GM21576 (cell line): ENCODE measurements around the gene CCL14.
"Not testable (repeated sequence)": the region's sequence is repeated elsewhere in the genome, so short reads cannot be mapped to it uniquely, and the experiment has no call there.

Source experiments
- ATAC-seq: cut with Tn5 transposase; IDR thresholded peaks from one replicate; pipeline ENCODE4 v1.9.1; 2021; ENCODE audit warnings: mild to moderate bottlenecking, moderate library complexity; ENCODE audit not compliant: unreplicated experiment

Gene CCL14

GRCh38 chr17:35986643-35987042 lies at the start of gene CCL14:
TSS of gene CCL14 (minus strand) at chr17:35986729. CDS start at chr17:35986649, 80 bp downstream.
- no peak for ATAC-seq

- ATAC-seq: no peak
Observed at GRCh38 chr17:36036235-36036634, 49.7 kb upstream of the CCL14 start.

DNA sequence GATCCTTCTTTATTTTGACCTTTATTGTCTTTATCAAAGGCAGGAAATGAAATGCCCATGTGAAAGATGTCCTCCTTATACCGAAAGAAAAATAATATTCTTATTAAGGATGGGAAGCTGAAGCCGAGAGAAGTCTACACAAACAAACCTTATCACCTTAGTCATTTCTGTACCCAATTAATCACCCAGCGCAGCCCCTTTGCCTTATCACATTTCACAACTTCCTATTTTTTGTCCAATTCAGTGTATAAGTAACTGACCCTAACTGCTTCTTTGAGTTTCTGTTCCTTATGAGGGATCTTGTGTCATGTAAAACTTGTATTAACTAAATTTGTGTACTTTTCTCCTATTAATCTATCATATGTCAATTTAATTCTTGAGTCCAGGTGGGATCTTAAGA lies 47.6 kb upstream of the CCL14 start:
- no peak for ATAC-seq

GRCh38 chr17:36030956-36031355 lies 44.4 kb upstream of the CCL14 start:
- no peak for ATAC-seq

DNA sequence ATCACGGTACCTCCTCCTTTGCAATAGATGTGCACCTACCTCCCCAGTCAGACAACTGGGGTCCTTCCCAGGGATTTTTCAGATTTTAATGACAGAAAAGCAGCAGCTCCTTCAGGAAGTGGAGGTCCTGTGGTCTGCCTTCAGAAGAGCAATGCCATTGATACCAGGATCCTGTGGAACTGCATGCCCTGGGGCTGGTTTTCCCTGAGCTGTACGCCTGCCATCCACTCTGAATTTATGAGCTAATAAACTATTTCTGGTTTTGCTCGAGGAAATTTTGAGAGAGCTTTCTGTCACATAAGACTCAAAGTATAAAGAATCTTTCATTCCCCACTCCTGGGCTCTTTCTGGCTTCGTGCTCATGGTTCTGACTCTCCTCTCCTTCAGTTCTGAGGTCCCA lies 41.2 kb upstream of the CCL14 start:
- ATAC-seq: no peak

DNA sequence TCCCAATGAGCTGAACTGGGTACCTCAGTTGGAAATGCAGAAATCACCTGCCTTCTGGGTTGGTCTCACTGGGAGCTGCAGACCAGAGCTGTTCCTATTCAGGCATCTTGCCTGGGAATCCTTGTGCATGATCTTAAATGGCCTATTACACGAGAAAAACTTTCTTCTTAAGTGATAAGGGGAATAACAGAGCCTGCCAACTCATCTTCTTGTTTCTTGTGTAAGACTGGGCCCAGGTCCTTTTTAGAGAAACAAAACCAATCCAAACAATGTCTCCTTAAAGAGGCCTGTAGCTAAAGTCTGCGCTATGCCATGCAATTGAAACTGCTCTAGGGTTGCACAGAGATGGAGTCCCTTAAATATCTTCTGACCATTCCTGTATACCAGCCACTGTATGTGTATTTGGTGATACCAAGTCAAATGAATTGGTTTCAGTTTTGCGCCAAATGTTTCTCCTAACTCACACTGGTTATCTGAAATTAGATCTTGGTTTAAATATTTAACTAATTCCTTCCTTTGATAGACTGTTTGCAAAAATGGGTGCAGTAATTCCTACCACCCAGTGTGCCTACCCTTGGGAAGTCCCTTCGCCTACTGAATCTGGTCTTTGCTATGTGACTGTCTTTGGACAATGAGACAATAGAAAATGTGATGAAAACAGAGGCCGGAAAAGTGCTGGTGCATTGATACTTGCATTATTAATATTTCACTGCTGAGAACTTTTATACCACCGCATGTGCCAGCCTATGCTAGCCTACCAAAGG lies 37.8 kb upstream of the CCL14 start:
- ATAC-seq: no peak

- no peak for ATAC-seq
Observed at GRCh38 chr17:36019423-36019822, 32.9 kb upstream of the CCL14 start.

DNA sequence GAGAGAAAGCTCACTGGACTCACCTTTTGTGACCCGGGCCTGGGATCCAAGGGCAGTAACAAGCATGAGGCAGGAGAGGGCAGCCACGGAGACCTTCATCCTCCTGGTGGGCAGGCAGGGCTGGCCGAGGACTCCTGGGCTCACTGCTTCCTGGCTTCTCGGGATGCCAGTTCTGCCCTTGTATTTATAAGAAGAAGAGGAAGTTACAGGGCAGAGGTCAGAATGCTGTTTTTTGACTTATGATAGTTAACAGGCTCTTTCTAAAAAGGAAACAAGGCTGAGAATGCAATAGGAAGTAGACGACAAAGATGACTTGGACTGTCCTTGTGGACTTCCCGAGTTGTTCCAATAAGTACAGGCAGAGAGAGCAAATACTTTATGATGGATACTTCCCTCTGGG lies 31.3 kb upstream of the CCL14 start, which contains the start of gene CCL23:
CCL23 (minus strand) TSS at position 174 of the 400 bp plus-strand sequence; CDS start at position 99, 75 bp downstream.
- no peak for ATAC-seq

- no peak for ATAC-seq
Observed at GRCh38 chr17:36016555-36016954, 30.0 kb upstream of the CCL14 start.

DNA sequence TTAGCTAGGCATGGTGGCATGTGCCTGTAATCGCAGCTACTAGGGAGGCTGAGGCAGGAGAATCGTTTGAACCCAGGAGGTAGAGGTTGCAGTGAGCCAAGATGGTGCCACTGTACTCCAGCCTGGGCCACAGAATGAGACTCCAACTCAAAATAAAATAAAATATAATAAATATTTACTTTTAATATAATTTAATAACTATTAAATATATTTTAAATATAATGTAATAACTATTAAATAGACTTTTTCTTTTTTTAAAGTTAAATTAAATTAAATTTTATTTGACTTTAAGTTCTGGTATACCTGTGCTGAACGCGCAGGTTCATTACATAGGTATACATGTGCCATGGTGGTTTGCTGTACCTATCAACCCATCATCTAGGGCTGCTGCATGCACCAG lies 29.4 kb upstream of the CCL14 start:
- not testable (repeated sequence) for ATAC-seq

GRCh38 chr17:36014946-36015345 lies 28.4 kb upstream of the CCL14 start:
- ATAC-seq: no peak

DNA sequence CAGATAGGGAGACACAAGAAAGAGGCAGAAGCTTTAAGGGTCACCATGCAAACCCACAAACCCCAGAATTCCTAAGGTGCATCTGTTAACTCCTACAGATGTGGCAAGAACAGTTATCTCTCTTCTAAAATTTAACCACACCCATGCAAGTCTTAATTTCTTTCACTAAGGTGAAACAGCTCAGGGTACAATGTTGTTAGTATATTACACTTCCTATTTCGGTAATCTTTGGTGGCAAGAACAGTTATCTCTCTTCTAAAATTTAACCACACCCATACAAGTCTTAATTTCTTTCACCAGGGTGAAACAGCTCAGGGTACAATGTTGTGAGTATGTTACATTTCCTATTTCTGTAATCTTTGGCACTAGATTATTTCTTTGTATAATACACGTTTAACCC lies 24.7 kb upstream of the CCL14 start:
- no peak for ATAC-seq

GRCh38 chr17:36008998-36009665 lies 22.6 kb upstream of the CCL14 start:
- no peak for ATAC-seq

GRCh38 chr17:36004594-36005108 lies 18.1 kb upstream of the CCL14 start:
- no peak for ATAC-seq

GRCh38 chr17:36002631-36003030 lies 16.1 kb upstream of the CCL14 start:
- ATAC-seq: no peak

GRCh38 chr17:36001862-36002603 lies 15.5 kb upstream of the CCL14 start:
- no peak for ATAC-seq

- ATAC-seq: no peak
Observed at GRCh38 chr17:36001110-36001771, 14.7 kb upstream of the CCL14 start, which contains the start of gene CCL15. TSS of gene CCL15 (minus strand) at chr17:36001553. CDS start at chr17:36001492, 61 bp downstream.

GRCh38 chr17:36000732-36001109 lies 14.2 kb upstream of the CCL14 start:
- no peak for ATAC-seq

DNA sequence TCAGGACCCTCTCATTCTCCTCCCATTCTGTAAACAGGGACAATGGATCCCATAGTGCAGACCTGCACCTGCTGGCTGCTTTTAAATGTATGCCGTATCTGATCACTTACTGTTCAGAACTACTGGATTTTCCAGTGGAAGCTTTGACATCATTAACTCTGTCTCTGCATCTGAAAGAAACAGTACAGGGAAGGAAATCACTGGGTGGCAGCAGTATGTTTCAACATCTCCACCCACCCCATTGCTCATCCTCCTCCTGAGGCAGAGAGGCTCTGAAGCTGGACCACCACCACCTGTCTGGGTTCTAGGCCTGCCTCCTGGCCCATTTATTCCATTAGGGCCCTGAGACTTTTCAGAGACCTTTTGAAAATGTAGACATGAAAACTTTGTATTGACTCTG lies 12.2 kb upstream of the CCL14 start:
- ATAC-seq: no peak

GRCh38 chr17:35998018-35998545 lies 11.6 kb upstream of the CCL14 start:
- no peak for ATAC-seq

- not testable (repeated sequence) for ATAC-seq
Observed at GRCh38 chr17:35995346-35995745, 8.8 kb upstream of the CCL14 start.
